Measurements from ENCODE around the gene MOXD1.

MOXD1 gene

GRCh38 chr6:132400555-132400882, 756 bp downstream of the MOXD1 start:
- Histone ChIP-seq H3K27ac (ENCODE audit: low read depth in 2 of 2, low read length in 2 of 2) (no peak overlapping the region), H3K4me3 (ENCODE audit: low read length in 2 of 2) (peak overlapping the region; percentile 51 to 74), H3K9ac (ENCODE audit: low read depth in 1 of 2, low read length in 2 of 2) (peak overlapping the region in 1 of 2 donors; percentile 54), H3K36me3 (ENCODE audit: control insufficient read depth in 2 of 2, insufficient read depth in 2 of 2, low read length in 2 of 2) (no peaks in the 10 kb centered on the region), H3K4me1 (ENCODE audit: control insufficient read depth in 2 of 2, insufficient read depth in 2 of 2, low read length in 2 of 2) (no peaks in the 10 kb centered on the region), H3K27me3 (ENCODE audit: control insufficient read depth in 2 of 2, insufficient read depth in 2 of 2, low read length in 2 of 2) (peaks cover 18 to 30% of the 10 kb centered on the region in 2 donors), H3K9me3 (ENCODE audit: control insufficient read depth in 2 of 2, low read length in 2 of 2) (no peaks in the 10 kb centered on the region)

- Histone ChIP-seq H3K4me1 (ENCODE audit: control insufficient read depth in 2 of 2, insufficient read depth in 2 of 2, low read length in 2 of 2) (no peaks in the 10 kb centered on the region), H3K36me3 (ENCODE audit: control insufficient read depth in 2 of 2, insufficient read depth in 2 of 2, low read length in 2 of 2) (no peaks in the 10 kb centered on the region), H3K4me3 (ENCODE audit: low read length in 2 of 2) (no peak overlapping the region), H3K27ac (ENCODE audit: low read depth in 2 of 2, low read length in 2 of 2) (no peak overlapping the region), H3K9me3 (ENCODE audit: control insufficient read depth in 2 of 2, low read length in 2 of 2) (no peaks in the 10 kb centered on the region), H3K27me3 (ENCODE audit: control insufficient read depth in 2 of 2, insufficient read depth in 2 of 2, low read length in 2 of 2) (peaks cover 18 to 30% of the 10 kb centered on the region in 2 donors), H3K9ac (ENCODE audit: low read depth in 1 of 2, low read length in 2 of 2) (no peak overlapping the region)
Measured at GRCh38 chr6:132399376-132400074, 1.8 kb downstream of the MOXD1 start.

- Histone ChIP-seq H3K9ac (ENCODE audit: low read depth in 1 of 2, low read length in 2 of 2) (no peak overlapping the region), H3K36me3 (ENCODE audit: control insufficient read depth in 2 of 2, insufficient read depth in 2 of 2, low read length in 2 of 2) (no peaks in the 10 kb centered on the region), H3K9me3 (ENCODE audit: control insufficient read depth in 2 of 2, low read length in 2 of 2) (no peaks in the 10 kb centered on the region), H3K4me3 (ENCODE audit: low read length in 2 of 2) (no peak overlapping the region), H3K27me3 (ENCODE audit: control insufficient read depth in 2 of 2, insufficient read depth in 2 of 2, low read length in 2 of 2) (peaks cover 2% of the 10 kb centered on the region in 2 donors), H3K27ac (ENCODE audit: low read depth in 2 of 2, low read length in 2 of 2) (no peak overlapping the region), H3K4me1 (ENCODE audit: control insufficient read depth in 2 of 2, insufficient read depth in 2 of 2, low read length in 2 of 2) (no peaks in the 10 kb centered on the region)
Measured at GRCh38 chr6:132395015-132395597, 6.2 kb downstream of the MOXD1 start.

GRCh38 chr6:132392792-132393191, 8.5 kb downstream of the MOXD1 start:
- no peak overlapping the region for H3K27ac ChIP-seq (ENCODE audit: low read depth in 2 of 2, low read length in 2 of 2)

GRCh38 chr6:132392270-132392646, 9.0 kb downstream of the MOXD1 start:
- peak overlapping the region; percentile 11 to 35 for H3K27ac ChIP-seq (ENCODE audit: low read depth in 2 of 2, low read length in 2 of 2)

More at GRCh38 chr6:132392792-132393191, 8.5 kb downstream of the MOXD1 start:
- peaks cover 0 to 2% of the 10 kb centered on the region in 2 donors for H3K27me3 ChIP-seq (ENCODE audit: control insufficient read depth in 2 of 2, insufficient read depth in 2 of 2, low read length in 2 of 2)
- no peak overlapping the region for H3K4me3 ChIP-seq (ENCODE audit: low read length in 2 of 2)
- no peaks in the 10 kb centered on the region for H3K4me1 ChIP-seq (ENCODE audit: control insufficient read depth in 2 of 2, insufficient read depth in 2 of 2, low read length in 2 of 2)
- H3K9me3 ChIP-seq (ENCODE audit: control insufficient read depth in 2 of 2, low read length in 2 of 2), result no peaks in the 10 kb centered on the region
- H3K9ac ChIP-seq (ENCODE audit: low read depth in 1 of 2, low read length in 2 of 2), result no peak overlapping the region
- no peaks in the 10 kb centered on the region for H3K36me3 ChIP-seq (ENCODE audit: control insufficient read depth in 2 of 2, insufficient read depth in 2 of 2, low read length in 2 of 2)

GRCh38 chr6:132391391-132392269, 9.6 kb downstream of the MOXD1 start:
- H3K4me3 ChIP-seq (ENCODE audit: low read length in 2 of 2), result no peak overlapping the region
- H3K9me3 ChIP-seq (ENCODE audit: control insufficient read depth in 2 of 2, low read length in 2 of 2), result no peaks in the 10 kb centered on the region
- H3K27me3 ChIP-seq (ENCODE audit: control insufficient read depth in 2 of 2, insufficient read depth in 2 of 2, low read length in 2 of 2), result peaks cover 0 to 2% of the 10 kb centered on the region in 2 donors
- no peak overlapping the region for H3K9ac ChIP-seq (ENCODE audit: low read depth in 1 of 2, low read length in 2 of 2)
- no peaks in the 10 kb centered on the region for H3K4me1 ChIP-seq (ENCODE audit: control insufficient read depth in 2 of 2, insufficient read depth in 2 of 2, low read length in 2 of 2)
- peak overlapping the region in 1 of 2 donors; percentile 35 for H3K27ac ChIP-seq (ENCODE audit: low read depth in 2 of 2, low read length in 2 of 2)
- no peaks in the 10 kb centered on the region for H3K36me3 ChIP-seq (ENCODE audit: control insufficient read depth in 2 of 2, insufficient read depth in 2 of 2, low read length in 2 of 2)

More at GRCh38 chr6:132392270-132392646, 9.0 kb downstream of the MOXD1 start:
- Histone ChIP-seq H3K36me3 (ENCODE audit: control insufficient read depth in 2 of 2, insufficient read depth in 2 of 2, low read length in 2 of 2) (no peaks in the 10 kb centered on the region), H3K9ac (ENCODE audit: low read depth in 1 of 2, low read length in 2 of 2) (no peak overlapping the region), H3K9me3 (ENCODE audit: control insufficient read depth in 2 of 2, low read length in 2 of 2) (no peaks in the 10 kb centered on the region), H3K4me3 (ENCODE audit: low read length in 2 of 2) (no peak overlapping the region), H3K4me1 (ENCODE audit: control insufficient read depth in 2 of 2, insufficient read depth in 2 of 2, low read length in 2 of 2) (no peaks in the 10 kb centered on the region), H3K27me3 (ENCODE audit: control insufficient read depth in 2 of 2, insufficient read depth in 2 of 2, low read length in 2 of 2) (peaks cover 0 to 2% of the 10 kb centered on the region in 2 donors)

DNA sequence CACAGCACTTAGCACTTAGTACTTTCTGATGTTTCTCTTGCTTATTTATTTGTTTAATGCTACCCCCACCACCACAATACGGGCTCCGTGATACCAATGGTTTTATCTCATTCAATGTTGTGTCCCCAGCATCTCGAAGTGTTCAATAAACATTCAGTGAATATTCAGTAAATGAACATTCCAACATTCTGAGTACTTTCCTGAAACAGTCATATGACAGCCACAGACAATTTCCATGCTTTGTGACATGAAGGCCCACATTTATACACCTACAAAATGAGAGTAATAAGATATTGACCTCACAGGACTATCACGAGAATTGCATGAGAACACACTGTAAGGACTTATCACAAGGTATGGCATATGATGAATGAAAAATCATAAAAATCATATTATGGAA, 10.8 kb downstream of the MOXD1 start:
- Histone ChIP-seq H3K4me3 (ENCODE audit: low read length in 2 of 2) (no peak overlapping the region), H3K9ac (ENCODE audit: low read depth in 1 of 2, low read length in 2 of 2) (no peak overlapping the region), H3K27ac (ENCODE audit: low read depth in 2 of 2, low read length in 2 of 2) (no peak overlapping the region), H3K4me1 (ENCODE audit: control insufficient read depth in 2 of 2, insufficient read depth in 2 of 2, low read length in 2 of 2) (no peaks in the 10 kb centered on the region), H3K27me3 (ENCODE audit: control insufficient read depth in 2 of 2, insufficient read depth in 2 of 2, low read length in 2 of 2) (no peaks in the 10 kb centered on the region), H3K9me3 (ENCODE audit: control insufficient read depth in 2 of 2, low read length in 2 of 2) (no peaks in the 10 kb centered on the region), H3K36me3 (ENCODE audit: control insufficient read depth in 2 of 2, insufficient read depth in 2 of 2, low read length in 2 of 2) (no peaks in the 10 kb centered on the region)

DNA sequence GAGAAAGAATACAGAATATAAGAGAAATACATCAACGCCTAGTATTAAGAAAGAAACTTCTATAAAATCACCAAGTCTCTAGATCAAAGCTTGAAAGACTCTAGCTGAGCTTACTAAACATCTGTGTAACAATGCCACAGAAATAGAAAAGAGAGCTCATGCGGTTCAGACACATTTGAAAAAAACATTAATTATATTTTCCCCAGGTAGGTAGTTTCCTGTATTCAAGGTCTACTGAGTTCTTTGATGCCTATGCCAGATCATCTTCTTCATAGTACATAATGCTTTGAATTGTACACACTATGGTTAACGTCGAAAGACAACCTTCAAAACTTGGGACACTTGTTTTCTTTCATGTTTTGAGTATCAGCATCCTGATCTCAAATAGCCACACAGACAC, 11.3 kb downstream of the MOXD1 start:
- Histone ChIP-seq H3K27me3 (ENCODE audit: control insufficient read depth in 2 of 2, insufficient read depth in 2 of 2, low read length in 2 of 2) (no peaks in the 10 kb centered on the region), H3K9me3 (ENCODE audit: control insufficient read depth in 2 of 2, low read length in 2 of 2) (no peaks in the 10 kb centered on the region), H3K9ac (ENCODE audit: low read depth in 1 of 2, low read length in 2 of 2) (no peak overlapping the region), H3K27ac (ENCODE audit: low read depth in 2 of 2, low read length in 2 of 2) (no peak overlapping the region), H3K4me3 (ENCODE audit: low read length in 2 of 2) (no peak overlapping the region), H3K36me3 (ENCODE audit: control insufficient read depth in 2 of 2, insufficient read depth in 2 of 2, low read length in 2 of 2) (no peaks in the 10 kb centered on the region), H3K4me1 (ENCODE audit: control insufficient read depth in 2 of 2, insufficient read depth in 2 of 2, low read length in 2 of 2) (no peaks in the 10 kb centered on the region)

- H3K9ac ChIP-seq (ENCODE audit: low read depth in 1 of 2, low read length in 2 of 2), result no peak overlapping the region
- no peaks in the 10 kb centered on the region for H3K27me3 ChIP-seq (ENCODE audit: control insufficient read depth in 2 of 2, insufficient read depth in 2 of 2, low read length in 2 of 2)
- H3K36me3 ChIP-seq (ENCODE audit: control insufficient read depth in 2 of 2, insufficient read depth in 2 of 2, low read length in 2 of 2), result no peaks in the 10 kb centered on the region
- no peaks in the 10 kb centered on the region for H3K4me1 ChIP-seq (ENCODE audit: control insufficient read depth in 2 of 2, insufficient read depth in 2 of 2, low read length in 2 of 2)
- no peaks in the 10 kb centered on the region for H3K9me3 ChIP-seq (ENCODE audit: control insufficient read depth in 2 of 2, low read length in 2 of 2)
- no peak overlapping the region for H3K27ac ChIP-seq (ENCODE audit: low read depth in 2 of 2, low read length in 2 of 2)
- no peak overlapping the region for H3K4me3 ChIP-seq (ENCODE audit: low read length in 2 of 2)
Measured at GRCh38 chr6:132388291-132388690, 13.0 kb downstream of the MOXD1 start.

DNA sequence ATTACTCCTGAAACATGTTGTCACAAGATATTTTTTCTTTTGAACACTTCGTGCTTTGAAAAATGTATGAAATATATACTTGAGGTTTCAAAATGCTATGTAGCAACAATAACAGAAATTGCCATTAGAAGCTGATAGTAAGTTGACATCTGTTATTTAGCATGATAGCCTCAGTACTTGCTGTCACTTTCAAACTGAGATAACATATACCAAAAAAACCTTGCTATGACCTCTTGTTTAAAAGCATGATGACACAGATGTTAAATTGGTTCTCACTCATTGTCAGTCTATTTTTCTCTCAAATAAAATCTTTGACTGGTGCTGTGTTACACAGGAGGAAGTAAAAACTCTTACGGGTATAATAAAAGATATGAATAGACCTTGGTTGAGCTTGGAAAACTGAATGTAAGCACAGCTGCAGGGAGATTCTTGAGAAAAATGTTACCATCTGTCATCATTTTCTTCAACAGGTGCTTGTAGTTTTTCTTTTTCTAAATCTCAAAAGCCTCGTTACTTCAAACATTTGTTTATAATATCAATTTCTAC, 18.6 kb downstream of the MOXD1 start:
- no peak overlapping the region for H3K4me3 ChIP-seq (ENCODE audit: low read length in 2 of 2)
- H3K27me3 ChIP-seq (ENCODE audit: control insufficient read depth in 2 of 2, insufficient read depth in 2 of 2, low read length in 2 of 2), result no peaks in the 10 kb centered on the region
- H3K4me1 ChIP-seq (ENCODE audit: control insufficient read depth in 2 of 2, insufficient read depth in 2 of 2, low read length in 2 of 2), result no peaks in the 10 kb centered on the region
- H3K27ac ChIP-seq (ENCODE audit: low read depth in 2 of 2, low read length in 2 of 2), result no peak overlapping the region
- H3K36me3 ChIP-seq (ENCODE audit: control insufficient read depth in 2 of 2, insufficient read depth in 2 of 2, low read length in 2 of 2), result no peaks in the 10 kb centered on the region
- no peaks in the 10 kb centered on the region for H3K9me3 ChIP-seq (ENCODE audit: control insufficient read depth in 2 of 2, low read length in 2 of 2)
- no peak overlapping the region for H3K9ac ChIP-seq (ENCODE audit: low read depth in 1 of 2, low read length in 2 of 2)

All from mucosa of rectum (tissue), 2 donors.